GM12864 (cell line): ENCODE measurements around the gene EHD3.

Experiments used
- DNase-seq: peaks from one replicate; pipeline ENCODE4 v3.0.0-alpha.2; 2011; ENCODE audit warnings: low read depth
- H3K4me3 ChIP-seq: 2 replicates; pipeline ENCODE4 v1.5.1; 2011; ENCODE audit warnings: mild to moderate bottlenecking, low read depth, low read length, control low read depth
- CTCF ChIP-seq: IDR thresholded peaks from 2 replicates; pipeline ENCODE4 v1.5.1; 2011; ENCODE audit warnings: low read depth, mild to moderate bottlenecking, moderate library complexity, low read length, control low read depth, inconsistent platforms; ENCODE audit errors: missing control alignments

Gene EHD3

GRCh38 chr2:31227711-31228125 is 6.2 kb upstream of the EHD3 start:
- H3K4me3 ChIP-seq, result no peak overlapping the region
- TF ChIP-seq CTCF, result no peak

GRCh38 chr2:31228717-31229116 is 5.2 kb upstream of the EHD3 start:
- DNase-seq, result no peak
- no peak for TF ChIP-seq CTCF
- no peak overlapping the region for H3K4me3 ChIP-seq

More at GRCh38 chr2:31227711-31228125, 6.2 kb upstream of the EHD3 start:
- no peak for DNase-seq

- no peak for TF ChIP-seq CTCF
- no peak overlapping the region for H3K4me3 ChIP-seq
- DNase-seq, result no peak
These were observed 3.2 kb upstream of the EHD3 start for GRCh38 chr2:31230751-31231150.

- H3K4me3 ChIP-seq, result no peak overlapping the region
- TF ChIP-seq CTCF, result no peak
- no peak for DNase-seq
These were observed 2.2 kb upstream of the EHD3 start for GRCh38 chr2:31231571-31232302.

- no peak overlapping the region for H3K4me3 ChIP-seq
- DNase-seq, result no peak
- TF ChIP-seq CTCF, result no peak
These were observed 1.4 kb upstream of the EHD3 start for GRCh38 chr2:31232586-31232985.

GRCh38 chr2:31233231-31233630 is 721 bp upstream of the EHD3 start:
- DNase-seq, result no peak
- no peak for TF ChIP-seq CTCF
- no peak overlapping the region for H3K4me3 ChIP-seq
